A673 (cell line): ENCODE results near the gene MRM2. TPM values are rescaled to one million over a fixed set of nuclear protein-coding genes. Genes with fewer than 3 reads are reported as not detected.

Experiments
- BruUV-seq: library from RNA; stranded (reverse); fragments of 400-500 nt; replicated peaks from 2 replicates; lab custom pipeline; 2021; lab: Mats Ljungman, UMichigan
- CTCF ChIA-PET: fragments of 300-600 bp; sonication (Branson Sonifier 250); formaldehyde crosslinking; loops from one replicate; lab custom pipeline; 2022; ENCODE audit warnings: antibody characterized with exemption; lab: Charles Lee
- POLR2A ChIA-PET: fragments of 300-600 bp; sonication (Branson Sonifier 250); formaldehyde crosslinking; loops from one replicate; lab custom pipeline; 2022; ENCODE audit warnings: antibody characterized with exemption; ENCODE audit not compliant: low non-redundant PET; lab: Charles Lee
- DNase-seq: peaks from one replicate; pipeline ENCODE4 v3.0.0-alpha.2; 2015; ENCODE audit warnings: low spot score
- H3K27ac ChIP-seq: fragments of 200-600 bp; sonication (generic); 2 replicates; pipeline ENCODE4 v1.5.1; 2016; ENCODE audit warnings: mixed run types, low read depth, mild to moderate bottlenecking, mixed read lengths, antibody characterized with exemption, low read length; ENCODE audit not compliant: poor library complexity, severe bottlenecking
- H3K27me3 ChIP-seq: fragments of 200-600 bp; sonication (generic); replicated peaks from 2 replicates; pipeline ENCODE4 v1.6.1; 2017; ENCODE audit warnings: mixed run types, low read depth, mild to moderate bottlenecking, mixed read lengths, antibody characterized with exemption, low read length; ENCODE audit not compliant: insufficient read depth, poor library complexity
- H3K36me3 ChIP-seq: fragments of 200-600 bp; sonication (generic); 2 replicates; pipeline ENCODE4 v1.6.1; 2016; ENCODE audit warnings: mixed run types, mild to moderate bottlenecking, mixed read lengths, antibody characterized with exemption, low read length; ENCODE audit not compliant: insufficient read depth, poor library complexity, severe bottlenecking
- H3K4me1 ChIP-seq: fragments of 200-600 bp; sonication (generic); 2 replicates; pipeline ENCODE4 v1.6.1; 2017; ENCODE audit warnings: mixed run types, mild to moderate bottlenecking, mixed read lengths, antibody characterized with exemption, low read length; ENCODE audit not compliant: insufficient read depth, poor library complexity, severe bottlenecking
- H3K4me3 ChIP-seq: fragments of 200-600 bp; sonication (generic); 2 replicates; pipeline ENCODE4 v1.5.1; 2016; ENCODE audit warnings: low read depth, mixed run types, mild to moderate bottlenecking, mixed read lengths, low read length; ENCODE audit not compliant: poor library complexity, severe bottlenecking
- H3K9me3 ChIP-seq: fragments of 200-600 bp; sonication (generic); 2 replicates; pipeline ENCODE4 v1.6.1; 2016; ENCODE audit warnings: mixed run types, low read depth, mild to moderate bottlenecking, mixed read lengths, antibody characterized with exemption, low read length; ENCODE audit not compliant: poor library complexity, severe bottlenecking
- CTCF ChIP-seq: fragments of 300-800, 200-600 bp; sonication (generic); conservative IDR thresholded peaks from 2 replicates; pipeline ENCODE4 v1.5.1; 2017; ENCODE audit warnings: low read depth, mild to moderate bottlenecking, antibody characterized with exemption, low read length, moderate library complexity, mixed read lengths
- EZH2 ChIP-seq: fragments of 200-600 bp; sonication (generic); IDR thresholded peaks from 2 replicates; pipeline ENCODE4 v1.6.1; 2017; ENCODE audit warnings: borderline replicate concordance, low read depth, mild to moderate bottlenecking, mixed read lengths, antibody characterized with exemption, low read length; ENCODE audit not compliant: poor library complexity, severe bottlenecking
- intact Hi-C: fragments of 100-400 bp; cut with micrococcal nuclease; formaldehyde crosslinking; loops from one replicate; pipeline ENCODE4 v1.10.0; 2022; ENCODE audit not compliant: unreplicated experiment
- total RNA-seq: library from RNA; stranded (reverse); gene quantifications from 2 replicates; pipeline ENCODE4 v1.2.3, GENCODE V29; 2021

The MRM2 gene
- total RNA-seq, 1 experiment from 2014 or later, result 50.4 TPM

GRCh38 chr7:2230226-2230625, 11.8 kb downstream of the MRM2 start:
- BruUV-seq, result no TSS peak
- Histone ChIP-seq H3K27me3 (no peaks in the 10 kb centered on the region), H3K4me1 (peaks cover 4% of the 10 kb centered on the region), H3K4me3 (no peak overlapping the region), H3K36me3 (peaks cover 36% of the 10 kb centered on the region), H3K9me3 (no peaks in the 10 kb centered on the region), H3K27ac (no peak overlapping the region)
- ChIA-PET CTCF (no interaction called here), POLR2A (no interaction called here)
- no peak for DNase-seq
- intact Hi-C loops, result no loop called here
- TF ChIP-seq EZH2, result no peak
- no peak for TF ChIP-seq CTCF

DNA sequence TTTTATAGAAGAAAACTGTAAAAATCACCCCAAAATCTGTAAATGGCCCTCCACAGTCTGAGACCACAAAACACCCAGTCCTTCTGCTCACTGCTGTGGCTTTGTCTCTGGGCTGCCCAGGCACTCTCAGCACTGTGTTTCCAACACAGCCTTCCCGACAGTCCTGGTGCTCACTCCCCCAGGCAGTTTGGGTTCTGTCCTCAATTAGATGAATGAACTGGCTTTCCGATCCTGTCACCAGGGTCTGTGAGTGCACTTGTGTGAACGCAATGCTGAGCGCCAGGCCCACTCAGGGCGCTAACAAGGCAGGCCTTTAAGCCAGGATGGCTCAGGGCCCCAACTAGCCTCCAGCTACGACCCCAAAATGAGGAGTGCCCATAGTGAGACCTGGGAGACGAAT, 12.5 kb downstream of the MRM2 start:
- H3K27me3 ChIP-seq, result no peaks in the 10 kb centered on the region
- peaks cover 4% of the 10 kb centered on the region for H3K4me1 ChIP-seq
- ChIA-PET POLR2A (no interaction called here), CTCF (no interaction called here)
- no peak for TF ChIP-seq CTCF
- TF ChIP-seq EZH2, result no peak
- intact Hi-C loops, result no loop called here
- H3K36me3 ChIP-seq, result peaks cover 36% of the 10 kb centered on the region
- no TSS peak for BruUV-seq
- H3K4me3 ChIP-seq, result no peak overlapping the region
- H3K27ac ChIP-seq, result no peak overlapping the region
- no peak for DNase-seq
- no peaks in the 10 kb centered on the region for H3K9me3 ChIP-seq

DNA sequence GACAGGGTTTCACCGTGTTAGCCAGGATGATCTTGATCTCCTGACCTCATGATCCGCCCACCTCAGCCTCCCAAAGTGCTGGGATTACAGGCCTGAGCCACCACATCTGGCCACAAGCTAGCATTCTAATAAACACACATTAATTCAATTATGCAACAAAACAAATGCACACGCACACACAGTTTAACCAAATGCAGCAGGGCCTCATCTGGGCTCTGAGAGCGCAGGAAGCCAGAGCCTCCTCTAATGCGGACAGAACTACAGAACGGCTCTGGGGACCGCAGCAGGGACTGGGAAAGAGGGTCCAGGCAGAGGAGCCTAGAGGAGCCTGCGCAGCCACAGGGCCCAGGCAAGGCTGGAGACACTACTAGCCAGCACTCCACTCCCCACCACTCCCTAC, 13.1 kb downstream of the MRM2 start:
- H3K27me3 ChIP-seq, result no peaks in the 10 kb centered on the region
- H3K36me3 ChIP-seq, result peaks cover 36% of the 10 kb centered on the region
- H3K27ac ChIP-seq, result no peak overlapping the region
- ChIA-PET POLR2A (no interaction called here), CTCF (no interaction called here)
- no TSS peak for BruUV-seq
- intact Hi-C loops, result no loop called here
- peaks cover 4% of the 10 kb centered on the region for H3K4me1 ChIP-seq
- DNase-seq, result no peak
- TF ChIP-seq CTCF, result no peak
- no peak for TF ChIP-seq EZH2
- no peak overlapping the region for H3K4me3 ChIP-seq
- no peaks in the 10 kb centered on the region for H3K9me3 ChIP-seq
